ENCODE data around the gene ABI3. TPM values are rescaled to one million over a fixed set of nuclear protein-coding genes. Genes with fewer than 3 reads are reported as not detected.

Gene ABI3
- total RNA-seq, 1 experiment from 2014 or later, result not detected

DNA sequence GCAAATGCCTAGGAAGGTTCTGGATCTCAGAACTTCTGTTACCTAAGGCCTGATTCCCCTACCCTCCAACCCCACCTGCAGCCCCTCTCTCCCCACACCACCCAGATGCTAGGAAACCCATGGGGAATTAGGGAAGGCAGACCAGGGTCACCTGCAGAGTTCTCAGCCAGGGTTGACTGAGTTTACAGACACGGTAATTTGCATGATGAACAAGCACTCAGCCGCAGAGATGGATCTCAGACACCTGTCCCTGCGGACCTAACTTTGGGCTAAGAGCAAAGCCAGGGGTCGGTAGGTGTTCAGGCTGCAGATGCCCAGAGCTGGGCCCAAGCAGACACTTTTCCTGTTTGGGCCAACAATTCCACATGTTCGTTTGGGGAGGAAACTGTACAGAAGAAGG is 2.9 kb downstream of the ABI3 start:
- CTCF ChIA-PET, result interaction anchor here (1.1 kb wide), 1 partner anchor 9 kb away, joined by 4 read pairs; no protein-coding TSS in a partner anchor
- intact Hi-C loops (cut with micrococcal nuclease; ENCODE audit: unreplicated experiment), result no loop called here

DNA sequence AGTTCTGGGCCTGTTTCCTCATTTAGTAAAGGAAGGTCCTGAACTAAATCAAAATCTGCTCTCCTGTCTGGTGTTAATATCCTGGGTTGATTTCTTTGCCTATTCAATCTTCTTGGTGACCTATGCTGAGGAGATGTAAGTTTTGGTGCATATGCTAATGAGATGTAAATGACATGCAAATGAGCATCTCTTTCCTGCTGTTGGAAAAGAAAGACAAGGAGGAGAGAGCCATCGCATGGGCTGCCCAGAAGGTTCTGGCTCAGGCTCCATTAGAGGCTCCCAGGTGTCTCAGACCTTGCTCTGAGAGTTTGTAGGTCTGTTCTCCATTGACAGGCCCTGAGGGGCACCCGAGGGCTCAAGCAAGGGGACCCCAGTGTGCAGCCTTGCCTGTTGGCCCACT is 3.3 kb downstream of the ABI3 start:
- no peak overlapping the region for H3K4me3 ChIP-seq (ENCODE audit: low read depth in 2 of 2, low read length in 2 of 2)
- intact Hi-C loops (cut with micrococcal nuclease; ENCODE audit: unreplicated experiment), result no loop called here

More for the DNA sequence above, 2.9 kb downstream of the ABI3 start:
- in situ Hi-C loops (cut with HindIII; ENCODE audit: low pct_unique_long_range_greater_than_20kb, low sequenced_read_pairs), result no loop called here
- POLR2A ChIA-PET, result no interaction called here
- BruUV-seq (replicated peaks), result no TSS peak
- DNase-seq (ENCODE audit: low read depth, low spot score) (no peak), ATAC-seq (no peak)
- H3K36me3 ChIP-seq (ENCODE audit: control insufficient read depth, insufficient read depth, low read length), result no peaks in the 10 kb centered on the region
- no peak overlapping the region for H3K27ac ChIP-seq (ENCODE audit: low read length)
- H3K27me3 ChIP-seq (ENCODE audit: control insufficient read depth, insufficient read depth, low read length), result peaks cover 9% of the 10 kb centered on the region; the same call in 1 of the 2 replicates
- TF ChIP-seq POLR2AphosphoS5 (IDR thresholded peaks at IDR 0.05; ENCODE audit: low read depth, low read length) (no peak), TCF7L2 (IDR thresholded peaks at IDR 0.05; ENCODE audit: low read depth, low read length) (no peak), SIN3A (IDR thresholded peaks at IDR 0.05; ENCODE audit: borderline replicate concordance, insufficient read depth, low read depth, low read length) (no peak)
- TF ChIP-seq, protein P1, sequence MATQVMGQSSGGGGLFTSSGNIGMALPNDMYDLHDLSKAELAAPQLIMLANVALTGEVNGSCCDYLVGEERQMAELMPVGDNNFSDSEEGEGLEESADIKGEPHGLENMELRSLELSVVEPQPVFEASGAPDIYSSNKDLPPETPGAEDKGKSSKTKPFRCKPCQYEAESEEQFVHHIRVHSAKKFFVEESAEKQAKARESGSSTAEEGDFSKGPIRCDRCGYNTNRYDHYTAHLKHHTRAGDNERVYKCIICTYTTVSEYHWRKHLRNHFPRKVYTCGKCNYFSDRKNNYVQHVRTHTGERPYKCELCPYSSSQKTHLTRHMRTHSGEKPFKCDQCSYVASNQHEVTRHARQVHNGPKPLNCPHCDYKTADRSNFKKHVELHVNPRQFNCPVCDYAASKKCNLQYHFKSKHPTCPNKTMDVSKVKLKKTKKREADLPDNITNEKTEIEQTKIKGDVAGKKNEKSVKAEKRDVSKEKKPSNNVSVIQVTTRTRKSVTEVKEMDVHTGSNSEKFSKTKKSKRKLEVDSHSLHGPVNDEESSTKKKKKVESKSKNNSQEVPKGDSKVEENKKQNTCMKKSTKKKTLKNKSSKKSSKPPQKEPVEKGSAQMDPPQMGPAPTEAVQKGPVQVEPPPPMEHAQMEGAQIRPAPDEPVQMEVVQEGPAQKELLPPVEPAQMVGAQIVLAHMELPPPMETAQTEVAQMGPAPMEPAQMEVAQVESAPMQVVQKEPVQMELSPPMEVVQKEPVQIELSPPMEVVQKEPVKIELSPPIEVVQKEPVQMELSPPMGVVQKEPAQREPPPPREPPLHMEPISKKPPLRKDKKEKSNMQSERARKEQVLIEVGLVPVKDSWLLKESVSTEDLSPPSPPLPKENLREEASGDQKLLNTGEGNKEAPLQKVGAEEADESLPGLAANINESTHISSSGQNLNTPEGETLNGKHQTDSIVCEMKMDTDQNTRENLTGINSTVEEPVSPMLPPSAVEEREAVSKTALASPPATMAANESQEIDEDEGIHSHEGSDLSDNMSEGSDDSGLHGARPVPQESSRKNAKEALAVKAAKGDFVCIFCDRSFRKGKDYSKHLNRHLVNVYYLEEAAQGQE (IDR thresholded peaks at IDR 0.05; ENCODE audit: insufficient read depth in 1 of 2, low read depth in 2 of 2, low read length in 1 of 2), result no peak
- TF ChIP-seq, protein P2, sequence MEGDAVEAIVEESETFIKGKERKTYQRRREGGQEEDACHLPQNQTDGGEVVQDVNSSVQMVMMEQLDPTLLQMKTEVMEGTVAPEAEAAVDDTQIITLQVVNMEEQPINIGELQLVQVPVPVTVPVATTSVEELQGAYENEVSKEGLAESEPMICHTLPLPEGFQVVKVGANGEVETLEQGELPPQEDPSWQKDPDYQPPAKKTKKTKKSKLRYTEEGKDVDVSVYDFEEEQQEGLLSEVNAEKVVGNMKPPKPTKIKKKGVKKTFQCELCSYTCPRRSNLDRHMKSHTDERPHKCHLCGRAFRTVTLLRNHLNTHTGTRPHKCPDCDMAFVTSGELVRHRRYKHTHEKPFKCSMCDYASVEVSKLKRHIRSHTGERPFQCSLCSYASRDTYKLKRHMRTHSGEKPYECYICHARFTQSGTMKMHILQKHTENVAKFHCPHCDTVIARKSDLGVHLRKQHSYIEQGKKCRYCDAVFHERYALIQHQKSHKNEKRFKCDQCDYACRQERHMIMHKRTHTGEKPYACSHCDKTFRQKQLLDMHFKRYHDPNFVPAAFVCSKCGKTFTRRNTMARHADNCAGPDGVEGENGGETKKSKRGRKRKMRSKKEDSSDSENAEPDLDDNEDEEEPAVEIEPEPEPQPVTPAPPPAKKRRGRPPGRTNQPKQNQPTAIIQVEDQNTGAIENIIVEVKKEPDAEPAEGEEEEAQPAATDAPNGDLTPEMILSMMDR (IDR thresholded peaks at IDR 0.05), result no peak
- H3K4me1 ChIP-seq (ENCODE audit: control insufficient read depth, insufficient read depth, low read length), result no peaks in the 10 kb centered on the region
- no peaks in the 10 kb centered on the region for H3K9me3 ChIP-seq (ENCODE audit: control insufficient read depth, insufficient read depth, low read depth, low read length)
- H3K4me3 ChIP-seq (ENCODE audit: low read depth in 2 of 2, low read length in 2 of 2), result no peak overlapping the region

More for the DNA sequence above, 3.3 kb downstream of the ABI3 start:
- H3K9me3 ChIP-seq (ENCODE audit: control insufficient read depth, insufficient read depth, low read depth, low read length), result no peaks in the 10 kb centered on the region
- no peak overlapping the region for H3K27ac ChIP-seq (ENCODE audit: low read length)
- TF ChIP-seq POLR2AphosphoS5 (IDR thresholded peaks at IDR 0.05; ENCODE audit: low read depth, low read length) (no peak), TCF7L2 (IDR thresholded peaks at IDR 0.05; ENCODE audit: low read depth, low read length) (no peak), SIN3A (IDR thresholded peaks at IDR 0.05; ENCODE audit: borderline replicate concordance, insufficient read depth, low read depth, low read length) (no peak)
- TF ChIP-seq, protein P2 (IDR thresholded peaks at IDR 0.05), result no peak
- TF ChIP-seq, protein P1 (IDR thresholded peaks at IDR 0.05; ENCODE audit: insufficient read depth in 1 of 2, low read depth in 2 of 2, low read length in 1 of 2), result no peak
- DNase-seq (ENCODE audit: low read depth, low spot score) (no peak), ATAC-seq (no peak)
- in situ Hi-C loops (cut with HindIII; ENCODE audit: low pct_unique_long_range_greater_than_20kb, low sequenced_read_pairs), result no loop called here
- no TSS peak for BruUV-seq (replicated peaks)
- peaks cover 9% of the 10 kb centered on the region; the same call in 1 of the 2 replicates for H3K27me3 ChIP-seq (ENCODE audit: control insufficient read depth, insufficient read depth, low read length)
- ChIA-PET POLR2A (no interaction called here), CTCF (no interaction called here)
- H3K4me1 ChIP-seq (ENCODE audit: control insufficient read depth, insufficient read depth, low read length), result no peaks in the 10 kb centered on the region
- H3K36me3 ChIP-seq (ENCODE audit: control insufficient read depth, insufficient read depth, low read length), result no peaks in the 10 kb centered on the region

All from Panc1 (cell line).